Hepatocyte (in vitro differentiated cells): ENCODE results near the gene PIK3R4.

Experiments
- CTCF ChIP-seq: fragments of 200-600 bp; sonication (generic); IDR thresholded peaks from 2 replicates; pipeline ENCODE4 v1.5.1; 2016; ENCODE audit warnings: antibody characterized with exemption, mild to moderate bottlenecking; ENCODE audit not compliant: poor library complexity
- EZH2 ChIP-seq: fragments of 200-600 bp; sonication (generic); IDR thresholded peaks from 2 replicates; pipeline ENCODE4 v1.6.1; 2016; ENCODE audit warnings: antibody characterized with exemption, mild to moderate bottlenecking, borderline replicate concordance
- EZH2phosphoT487 ChIP-seq: fragments of 200-600 bp; sonication (generic); IDR thresholded peaks from one replicate; pipeline ENCODE4 v1.6.1; 2018; ENCODE audit warnings: antibody characterized with exemption, mild to moderate bottlenecking, low read depth, moderate library complexity; ENCODE audit not compliant: unreplicated experiment, severe bottlenecking

GRCh38 chr3:130715616-130716015 is 31.0 kb downstream of the PIK3R4 start:
- TF ChIP-seq CTCF (no peak), EZH2 (no peak), EZH2phosphoT487 (no peak)
